ENCODE data around the gene TRPM6.
"Not testable (repeated sequence)": the region's sequence is repeated elsewhere in the genome, so short reads cannot be mapped to it uniquely, and the experiment has no call there.

The TRPM6 gene

GRCh38 chr9:74859786-74860185 is 27.9 kb downstream of the TRPM6 start:
- no peak for DNase-seq (ENCODE audit: low read depth in 2 of 2)

DNA sequence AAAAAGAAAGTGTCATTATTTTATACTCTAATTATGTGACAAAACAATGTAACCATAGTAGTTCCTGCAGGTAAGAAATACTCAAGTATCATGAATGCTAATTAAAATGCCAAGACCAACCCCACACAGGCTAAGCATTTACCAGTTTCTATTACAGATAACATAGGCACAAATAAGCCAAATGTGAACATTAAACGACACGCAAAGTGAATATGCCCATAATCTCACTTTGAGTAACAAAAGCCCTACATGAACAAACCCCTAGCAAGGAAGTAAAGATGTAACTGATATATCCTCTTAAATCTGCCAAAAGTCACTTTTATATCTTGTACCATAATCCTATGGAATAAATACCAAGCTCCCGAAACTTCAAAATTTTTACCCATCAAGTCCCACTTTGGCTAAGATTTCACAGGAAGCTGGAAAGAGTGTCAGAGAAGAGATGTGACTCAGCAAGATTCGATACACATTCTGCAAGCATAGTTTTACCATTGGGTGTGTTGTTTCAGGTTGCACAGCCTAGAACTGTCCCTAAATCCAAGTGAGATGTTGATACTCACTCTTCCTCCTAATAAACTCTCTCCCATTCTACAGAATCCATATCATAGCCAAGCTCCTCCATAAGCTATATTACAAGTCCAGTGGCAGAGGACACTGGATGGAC is 28.8 kb downstream of the TRPM6 start:
- no peak for DNase-seq (ENCODE audit: low read depth in 2 of 2)

- no peak for DNase-seq (ENCODE audit: low read depth in 2 of 2)
Measured at GRCh38 chr9:74856989-74857388, 30.7 kb downstream of the TRPM6 start.

DNA sequence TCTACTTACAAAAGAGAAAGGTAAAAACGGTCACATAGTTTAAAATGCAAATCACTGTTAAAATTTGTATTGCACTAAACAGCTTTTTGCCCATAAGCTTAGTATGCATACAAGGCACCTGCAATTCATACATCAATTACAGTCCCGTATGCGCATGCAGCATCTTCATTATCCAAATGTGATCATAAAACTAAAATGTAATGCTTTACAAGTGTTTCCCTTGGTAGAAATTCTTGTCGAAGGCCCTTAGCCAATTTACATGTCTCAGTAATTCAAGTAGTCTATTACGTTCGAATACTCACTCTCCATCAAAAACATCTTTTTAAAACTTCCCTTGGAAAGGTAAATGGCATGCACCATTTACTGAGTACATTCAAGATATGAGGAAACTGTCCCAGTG is 32.6 kb downstream of the TRPM6 start:
- no peak for DNase-seq (ENCODE audit: low read depth in 2 of 2)

GRCh38 chr9:74853024-74853423 is 34.7 kb downstream of the TRPM6 start:
- not testable (repeated sequence) for DNase-seq (ENCODE audit: low read depth in 2 of 2)

DNA sequence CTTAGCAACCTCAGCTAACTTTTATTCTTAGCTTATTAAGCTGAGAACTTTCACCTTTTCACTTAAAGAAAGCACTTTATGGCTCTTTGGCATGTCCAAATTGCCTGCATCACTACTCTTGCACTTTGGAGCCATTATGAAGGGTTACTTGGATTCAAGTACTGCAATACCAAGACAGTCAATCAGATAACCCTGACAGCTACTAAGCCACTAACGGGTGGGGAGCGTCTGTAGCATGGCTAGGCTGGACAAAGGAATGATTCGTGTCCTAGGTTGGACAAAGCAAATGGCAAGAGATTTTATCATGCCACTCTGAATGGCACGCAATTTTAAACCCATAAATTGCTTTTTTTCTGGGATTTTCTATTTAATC is 39.6 kb downstream of the TRPM6 start:
- no peak for DNase-seq (ENCODE audit: low read depth in 2 of 2)

DNA sequence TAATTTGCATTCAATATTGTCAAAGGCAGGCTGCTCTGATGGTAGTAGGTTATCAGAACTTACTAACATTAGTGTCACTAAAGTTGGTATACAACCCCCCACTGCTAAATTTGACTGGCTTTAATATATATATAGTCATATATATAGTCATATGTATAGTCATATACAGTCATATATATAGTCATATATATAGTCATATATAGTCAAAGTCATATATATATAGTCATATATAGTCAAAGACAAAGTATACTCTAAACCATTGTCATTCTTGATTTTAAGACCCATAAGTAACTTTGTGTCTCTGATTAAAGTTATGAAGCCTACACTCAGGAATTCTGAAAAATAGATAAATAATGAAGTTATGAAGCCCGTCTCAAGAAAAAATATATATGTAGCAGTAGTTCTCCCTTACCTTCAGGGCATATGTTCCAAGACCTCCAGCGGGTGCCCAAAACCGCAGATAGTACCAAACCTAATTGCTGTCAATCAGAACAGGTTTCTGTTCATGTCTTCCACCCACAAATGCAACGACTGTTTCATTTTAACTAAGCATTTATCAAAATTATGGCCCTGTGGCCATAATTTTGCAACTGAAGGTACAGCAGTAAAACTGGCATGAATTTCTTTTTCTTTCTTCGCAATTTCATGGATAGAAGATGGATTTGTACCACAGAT is 40.1 kb downstream of the TRPM6 start:
- no peak for DNase-seq (ENCODE audit: low read depth in 2 of 2)

GRCh38 chr9:74846766-74847165 is 41.0 kb downstream of the TRPM6 start:
- no peak for DNase-seq (ENCODE audit: low read depth in 2 of 2)

GRCh38 chr9:74838351-74838750 is 49.4 kb downstream of the TRPM6 start:
- DNase-seq (ENCODE audit: low read depth in 2 of 2), result no peak

DNA sequence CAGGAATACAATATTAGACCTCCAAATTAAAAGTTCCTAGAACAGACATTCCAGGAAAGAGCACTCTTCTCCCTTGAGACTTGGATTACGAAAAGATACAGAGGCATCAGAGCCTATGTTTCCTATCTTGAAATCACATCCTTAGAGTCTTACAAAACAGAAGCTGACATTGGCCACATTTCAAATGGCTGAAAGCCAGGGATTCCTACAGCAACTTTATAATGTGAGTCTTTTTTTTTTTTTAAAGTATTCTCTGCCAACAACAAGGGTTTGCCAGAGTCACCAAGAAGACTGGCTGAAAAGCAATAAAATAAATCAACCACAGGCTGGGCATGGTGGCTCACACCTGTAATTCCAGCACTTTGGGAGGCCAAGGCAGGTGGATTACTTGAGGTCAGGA is 63.1 kb downstream of the TRPM6 start:
- no peak for DNase-seq (ENCODE audit: low read depth in 2 of 2)

GRCh38 chr9:74821636-74822035 is 66.1 kb downstream of the TRPM6 start:
- DNase-seq (ENCODE audit: low read depth in 2 of 2), result no peak

DNA sequence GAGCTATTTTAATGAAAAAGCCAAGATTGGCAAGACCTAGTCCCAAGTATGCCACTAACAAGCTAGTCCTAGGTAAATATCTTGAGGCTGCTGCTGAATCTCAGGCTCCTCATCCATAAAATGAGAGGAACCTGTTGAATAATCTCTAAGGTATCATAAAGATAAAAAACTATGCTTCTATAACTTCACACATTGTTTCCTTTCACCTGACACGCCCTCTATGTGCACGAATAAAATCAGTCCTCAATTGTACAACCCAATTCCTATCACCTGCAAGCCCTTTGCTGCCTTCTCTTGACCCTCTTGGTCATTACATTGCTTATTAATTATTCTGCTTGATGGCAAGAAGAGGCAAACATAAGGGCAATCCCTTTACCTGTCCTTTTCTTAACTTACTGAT is 69.9 kb downstream of the TRPM6 start:
- no peak for DNase-seq (ENCODE audit: low read depth in 2 of 2)

DNA sequence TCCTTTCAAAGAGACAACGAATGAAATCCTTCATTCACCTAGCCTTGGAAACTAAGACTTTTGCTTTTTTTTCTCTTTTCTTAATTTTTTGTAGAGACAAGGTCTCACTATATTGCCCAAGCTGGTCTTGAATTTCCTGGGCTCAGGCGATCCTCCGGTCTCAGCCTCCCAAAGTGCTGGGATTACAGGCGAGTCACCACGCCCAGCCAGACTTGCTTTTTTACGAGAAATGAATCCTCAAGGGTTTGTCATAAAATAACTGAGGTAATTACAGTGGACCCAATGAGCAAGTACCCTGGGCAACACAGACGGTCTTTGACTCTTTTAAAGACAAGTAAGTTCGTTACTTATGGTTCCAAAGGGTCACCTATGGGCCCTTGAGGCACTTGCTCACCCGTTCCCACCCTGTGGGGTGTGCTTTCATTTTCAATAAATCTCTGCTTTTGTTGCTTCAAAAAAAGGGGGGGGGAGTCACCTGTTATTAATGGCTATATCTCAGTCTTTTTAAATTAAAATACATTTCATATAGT is 70.4 kb downstream of the TRPM6 start:
- DNase-seq (ENCODE audit: low read depth in 2 of 2), result no peak

GRCh38 chr9:74810200-74810599 is 77.5 kb downstream of the TRPM6 start:
- no peak for DNase-seq (ENCODE audit: low read depth in 2 of 2)

- no peak for DNase-seq (ENCODE audit: low read depth in 2 of 2)
Measured at GRCh38 chr9:74804018-74804385, 83.7 kb downstream of the TRPM6 start.

GRCh38 chr9:74803376-74804017 is 84.2 kb downstream of the TRPM6 start:
- no peak for DNase-seq (ENCODE audit: low read depth in 2 of 2)

DNA sequence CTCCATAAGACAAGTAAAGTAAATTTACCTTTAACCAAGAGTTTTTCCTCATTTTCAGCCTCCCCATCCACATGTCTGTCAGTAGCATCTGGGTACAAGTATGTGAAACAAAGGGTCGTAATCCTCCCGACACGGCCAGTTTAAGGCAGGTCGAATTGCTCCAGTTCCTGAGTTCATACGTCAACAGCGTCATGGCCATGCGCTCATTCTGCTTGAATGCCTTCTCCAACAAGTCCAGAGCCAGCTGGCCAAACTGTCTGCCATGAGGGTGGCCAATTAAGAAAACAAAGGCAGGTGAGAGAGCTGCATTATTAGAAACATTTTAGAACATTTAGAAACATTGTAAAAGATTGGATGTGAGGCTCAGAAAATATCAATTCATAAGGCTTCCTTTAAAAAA is 87.5 kb downstream of the TRPM6 start:
- DNase-seq (ENCODE audit: low read depth in 2 of 2), result no peak

GRCh38 chr9:74795803-74796202 is 91.9 kb downstream of the TRPM6 start:
- DNase-seq (ENCODE audit: low read depth in 2 of 2), result no peak

DNA sequence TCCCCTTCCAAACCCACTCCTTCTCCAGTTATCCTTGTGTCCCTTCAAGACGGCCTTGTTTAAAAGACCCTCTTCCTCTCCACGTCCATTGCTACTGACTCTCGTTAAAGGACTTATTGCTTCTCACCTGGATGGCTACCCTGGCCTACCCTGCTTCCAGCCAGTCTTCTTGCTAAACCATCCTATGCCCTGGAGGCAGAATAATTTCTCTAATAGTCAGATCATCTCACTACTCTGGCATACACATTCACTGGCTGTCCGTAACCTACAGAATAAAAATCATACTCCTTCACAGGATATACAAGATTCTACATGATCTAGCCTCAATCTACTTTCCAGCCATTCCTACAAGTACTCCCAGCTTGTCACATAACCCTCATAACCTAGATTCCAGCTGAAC is 92.6 kb downstream of the TRPM6 start:
- DNase-seq (ENCODE audit: low read depth in 2 of 2), result no peak

- no peak for DNase-seq (ENCODE audit: low read depth in 2 of 2)
Measured at GRCh38 chr9:74784506-74784905, 103.2 kb downstream of the TRPM6 start.

DNA sequence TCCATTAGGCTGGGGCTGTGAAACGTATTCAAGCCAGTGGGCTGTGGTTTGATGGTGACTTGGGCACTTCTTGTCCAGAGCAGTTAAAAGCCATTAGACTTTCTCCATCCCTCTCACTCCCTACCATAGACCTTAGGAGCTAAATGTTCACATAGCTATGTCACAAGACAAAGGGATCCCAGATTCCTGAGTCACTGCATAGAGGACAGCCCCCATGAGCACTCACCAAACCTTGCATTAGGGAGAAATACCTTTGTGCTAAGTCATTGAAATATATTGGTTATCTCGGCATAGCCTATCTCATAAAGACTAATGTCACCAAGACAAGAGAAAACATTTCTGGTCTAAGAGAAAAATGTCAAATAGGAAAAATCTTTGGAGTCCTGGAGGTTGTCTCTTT is 104.3 kb downstream of the TRPM6 start:
- no peak for DNase-seq (ENCODE audit: low read depth in 2 of 2)

GRCh38 chr9:74777136-74777879 is 110.4 kb downstream of the TRPM6 start:
- peak; percentile 34 to 38 for DNase-seq (ENCODE audit: low read depth in 2 of 2)

Measured in stimulated activated CD8-positive, alpha-beta memory T cell treated with anti-CD3 and anti-CD28 coated beads, Interleukin-2, amount 100 ng/mL, for 1 hour (primary cell).